Measurements from ENCODE around the gene PBRM1.
"Not testable (repeated sequence)": the region's sequence is repeated elsewhere in the genome, so short reads cannot be mapped to it uniquely, and the experiment has no call there.

PBRM1 gene

DNA sequence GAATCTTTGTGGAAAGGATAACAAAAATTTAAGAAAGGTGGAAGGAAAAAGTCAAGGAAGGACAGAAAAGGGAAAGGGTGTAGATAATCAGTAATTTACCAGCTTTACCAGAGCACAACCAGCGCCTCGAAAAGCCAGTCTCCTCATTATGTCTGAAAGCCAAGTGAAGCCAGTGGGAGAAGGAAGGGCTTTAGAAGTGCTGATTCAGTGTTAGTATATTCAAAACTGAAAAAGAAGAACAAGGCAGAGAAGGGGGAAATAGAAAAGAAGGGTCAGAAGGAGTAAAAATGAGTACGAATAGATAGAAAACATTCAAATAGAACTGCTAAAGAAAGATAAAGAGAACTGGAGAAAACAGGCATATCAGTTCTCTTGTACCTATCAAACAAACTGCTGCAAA is 4.1 kb downstream of the PBRM1 start:
- TF ChIP-seq, protein P1, sequence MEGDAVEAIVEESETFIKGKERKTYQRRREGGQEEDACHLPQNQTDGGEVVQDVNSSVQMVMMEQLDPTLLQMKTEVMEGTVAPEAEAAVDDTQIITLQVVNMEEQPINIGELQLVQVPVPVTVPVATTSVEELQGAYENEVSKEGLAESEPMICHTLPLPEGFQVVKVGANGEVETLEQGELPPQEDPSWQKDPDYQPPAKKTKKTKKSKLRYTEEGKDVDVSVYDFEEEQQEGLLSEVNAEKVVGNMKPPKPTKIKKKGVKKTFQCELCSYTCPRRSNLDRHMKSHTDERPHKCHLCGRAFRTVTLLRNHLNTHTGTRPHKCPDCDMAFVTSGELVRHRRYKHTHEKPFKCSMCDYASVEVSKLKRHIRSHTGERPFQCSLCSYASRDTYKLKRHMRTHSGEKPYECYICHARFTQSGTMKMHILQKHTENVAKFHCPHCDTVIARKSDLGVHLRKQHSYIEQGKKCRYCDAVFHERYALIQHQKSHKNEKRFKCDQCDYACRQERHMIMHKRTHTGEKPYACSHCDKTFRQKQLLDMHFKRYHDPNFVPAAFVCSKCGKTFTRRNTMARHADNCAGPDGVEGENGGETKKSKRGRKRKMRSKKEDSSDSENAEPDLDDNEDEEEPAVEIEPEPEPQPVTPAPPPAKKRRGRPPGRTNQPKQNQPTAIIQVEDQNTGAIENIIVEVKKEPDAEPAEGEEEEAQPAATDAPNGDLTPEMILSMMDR (IDR thresholded peaks at IDR 0.05; ENCODE audit: low read depth, low read length, missing control alignments): no peak
- DNase-seq (ENCODE audit: extremely low read depth, low read depth): no peak
- no peak overlapping the region for H3K4me3 ChIP-seq (replicated peaks; ENCODE audit: low read depth, low read length)

DNA sequence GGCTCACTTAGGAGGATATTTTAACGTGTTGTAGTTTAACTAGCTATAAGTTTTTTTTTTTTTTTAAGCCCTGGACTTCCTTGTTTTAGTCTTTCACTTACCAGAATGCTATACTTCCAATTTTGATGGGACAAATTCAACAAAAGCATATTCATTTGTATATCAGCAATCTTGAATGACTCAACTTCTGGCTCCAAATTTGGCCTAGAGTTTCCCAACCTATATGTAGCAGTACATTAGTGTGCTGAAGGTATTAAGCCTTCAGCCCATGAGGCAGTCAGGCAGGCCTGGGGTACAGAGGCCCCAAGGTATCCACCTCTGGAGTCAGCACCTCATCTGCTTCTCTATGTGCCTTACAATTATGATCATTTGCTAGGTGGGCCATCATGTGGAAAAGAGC is 5.9 kb downstream of the PBRM1 start:
- DNase-seq (ENCODE audit: extremely low read depth, low read depth): no peak
- TF ChIP-seq, protein P1 (IDR thresholded peaks at IDR 0.05; ENCODE audit: low read depth, low read length, missing control alignments): no peak

DNA sequence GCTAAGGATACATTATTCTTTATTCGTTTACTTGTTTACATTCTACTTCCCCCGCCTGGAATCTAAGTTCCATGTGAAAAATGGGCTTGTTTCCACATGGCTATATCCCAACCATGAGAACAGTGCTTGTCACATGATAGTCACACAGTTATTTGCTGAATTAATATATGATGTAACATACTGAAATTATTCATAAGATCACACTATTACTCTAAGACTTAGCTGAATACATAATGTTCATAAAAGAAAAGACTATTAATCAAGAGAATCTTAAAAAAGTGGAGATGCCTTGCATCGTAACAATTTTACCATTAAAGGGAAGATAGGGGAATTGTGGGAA is 6.5 kb downstream of the PBRM1 start:
- no peak overlapping the region for H3K4me3 ChIP-seq (replicated peaks; ENCODE audit: low read depth, low read length)
- DNase-seq (ENCODE audit: extremely low read depth, low read depth): no peak
- TF ChIP-seq, protein P1 (IDR thresholded peaks at IDR 0.05; ENCODE audit: low read depth, low read length, missing control alignments): no peak

More for the DNA sequence above, 5.9 kb downstream of the PBRM1 start:
- no peak overlapping the region for H3K4me3 ChIP-seq (replicated peaks; ENCODE audit: low read depth, low read length)

DNA sequence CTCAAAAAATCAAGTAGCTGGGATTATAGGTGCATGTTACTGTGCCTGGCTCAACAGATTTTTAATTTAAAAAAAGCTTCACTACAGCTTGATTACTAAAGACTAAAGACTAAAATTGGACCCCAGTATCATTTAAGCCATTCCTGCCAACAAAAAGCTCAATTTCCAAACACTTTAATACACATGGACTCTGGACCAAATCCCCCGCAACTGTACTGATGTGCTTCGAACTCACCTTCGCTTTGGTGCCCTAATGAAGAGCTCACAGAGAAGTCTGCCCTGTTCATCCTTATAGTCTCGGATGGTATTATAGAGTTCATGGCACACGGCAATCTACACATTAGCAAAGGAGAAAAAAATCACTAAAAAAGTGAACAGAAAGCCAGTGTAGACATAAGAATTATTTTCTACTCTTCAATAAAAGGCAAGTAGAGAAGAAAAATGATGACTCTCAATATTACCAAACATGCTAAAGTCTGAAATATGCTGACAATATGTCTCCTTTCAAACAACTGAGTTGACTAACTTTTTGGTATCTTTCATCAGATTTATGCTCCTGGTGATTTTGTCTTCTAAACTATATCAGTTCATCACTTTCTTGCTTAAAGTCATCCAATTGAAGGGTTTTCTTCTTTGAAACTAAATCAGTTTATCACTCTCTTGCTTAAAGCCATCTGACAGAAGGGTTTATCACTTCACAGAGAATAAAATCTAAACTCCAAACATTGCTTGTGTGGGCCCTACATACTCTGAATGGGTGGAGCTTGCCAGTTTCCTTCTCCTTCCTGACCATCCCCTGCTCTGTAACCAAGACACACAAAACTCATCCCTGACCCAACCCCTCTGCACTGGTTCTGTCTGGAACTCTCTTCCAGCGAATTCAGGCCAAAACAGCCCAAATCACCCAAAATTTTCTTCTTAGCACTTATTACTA is 7.2 kb downstream of the PBRM1 start:
- DNase-seq (ENCODE audit: extremely low read depth, low read depth): no peak
- H3K4me3 ChIP-seq (replicated peaks; ENCODE audit: low read depth, low read length): no peak overlapping the region
- TF ChIP-seq, protein P1 (IDR thresholded peaks at IDR 0.05; ENCODE audit: low read depth, low read length, missing control alignments): no peak

DNA sequence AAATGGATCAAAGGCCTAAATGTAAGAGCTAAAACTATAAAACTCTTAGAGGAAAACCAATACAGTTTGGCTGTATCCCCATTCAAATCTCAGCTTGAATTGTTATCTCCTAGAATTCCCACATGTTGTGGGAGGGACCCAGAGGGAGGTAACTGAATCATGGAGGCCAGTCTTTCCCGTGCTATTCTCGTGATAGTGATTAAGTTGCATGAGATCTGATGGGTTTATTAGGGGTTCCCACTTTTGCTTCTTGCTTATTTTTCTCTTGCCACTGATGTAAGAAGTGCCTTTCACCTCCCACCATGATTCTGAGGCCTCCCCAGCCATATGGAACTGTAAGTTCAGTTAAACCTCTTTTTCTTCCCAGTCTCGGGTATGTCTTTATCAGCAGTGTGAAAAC is 9.5 kb downstream of the PBRM1 start:
- H3K4me3 ChIP-seq (replicated peaks; ENCODE audit: low read depth, low read length); DNase-seq (ENCODE audit: extremely low read depth, low read depth): not testable (repeated sequence)

DNA sequence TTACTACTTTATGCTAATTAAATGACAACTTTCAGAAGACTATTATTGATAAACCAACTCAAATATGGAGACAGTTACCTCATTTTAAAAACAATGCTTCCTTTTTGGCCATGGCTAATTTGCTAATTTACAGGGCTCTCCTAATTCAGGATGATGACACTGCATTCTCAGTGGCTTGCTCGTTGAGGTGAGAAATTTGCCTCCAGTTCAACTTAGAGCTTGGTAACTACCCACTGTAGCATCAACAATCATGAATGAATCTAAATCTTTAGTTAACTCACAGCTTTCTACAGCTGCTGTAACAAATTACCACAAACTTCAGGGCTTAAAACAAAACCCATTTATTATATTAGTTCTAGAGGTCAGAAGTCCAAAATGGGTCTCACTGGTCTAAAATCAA is 14.0 kb downstream of the PBRM1 start:
- TF ChIP-seq, protein P1 (IDR thresholded peaks at IDR 0.05; ENCODE audit: low read depth, low read length, missing control alignments): no peak
- no peak overlapping the region for H3K4me3 ChIP-seq (replicated peaks; ENCODE audit: low read depth, low read length)
- no peak for DNase-seq (ENCODE audit: extremely low read depth, low read depth)

DNA sequence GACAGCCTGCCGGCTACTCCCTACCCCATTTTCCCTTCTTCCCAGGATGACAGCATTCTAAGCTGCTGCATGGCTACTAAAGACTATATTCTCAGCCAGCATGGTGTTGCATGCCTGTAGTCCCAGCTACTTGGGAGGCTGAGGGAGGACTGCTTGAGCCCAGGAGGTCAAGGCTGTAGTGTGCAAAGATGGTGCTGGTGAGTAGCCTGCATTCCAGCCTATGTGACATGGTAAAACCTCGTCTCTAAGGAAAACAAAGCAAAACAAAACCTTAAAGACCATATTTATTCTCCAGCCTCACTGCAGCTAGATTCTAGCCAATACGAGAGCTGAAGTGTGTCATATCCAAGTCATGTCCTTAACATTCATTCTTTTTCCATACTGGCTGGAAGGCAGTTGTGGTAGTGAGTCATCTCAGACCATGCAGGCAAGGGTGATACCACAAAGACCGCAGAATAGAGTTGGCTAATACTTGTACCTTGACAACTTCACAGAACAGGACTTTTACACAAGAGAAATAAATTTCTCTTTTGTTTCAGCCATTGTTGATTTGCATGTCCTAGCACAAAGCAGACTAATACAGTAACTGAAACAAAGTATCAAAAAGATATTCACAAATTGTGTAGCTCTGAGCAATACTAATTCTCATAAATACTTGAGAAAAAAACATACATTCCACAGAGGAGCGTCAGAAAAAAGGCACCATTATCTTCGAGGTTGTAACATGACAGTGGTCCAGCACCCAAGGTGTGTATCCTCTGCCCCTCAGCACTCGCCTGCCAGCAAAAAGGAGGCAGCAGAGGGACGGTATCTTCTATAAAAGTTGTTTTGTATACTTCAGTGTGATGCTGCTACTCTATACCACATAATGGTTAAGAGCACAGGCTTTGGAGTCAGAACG is 14.8 kb downstream of the PBRM1 start:
- peak; percentile 99 for DNase-seq (ENCODE audit: extremely low read depth, low read depth)
- H3K4me3 ChIP-seq (replicated peaks; ENCODE audit: low read depth, low read length): no peak overlapping the region

More for the DNA sequence above, 14.8 kb downstream of the PBRM1 start:
- TF ChIP-seq, protein P1 (IDR thresholded peaks at IDR 0.05; ENCODE audit: low read depth, low read length, missing control alignments): no peak
